PC-9 (cell line): ENCODE data around the gene MRPL14.

Experiments used
- CTCF ChIP-seq: fragments of 200-600 bp; sonication (generic); conservative IDR thresholded peaks from 2 replicates; pipeline ENCODE4 v1.6.1; 2017; ENCODE audit warnings: mixed run types, antibody characterized with exemption, mild to moderate bottlenecking, moderate library complexity
- EZH2 ChIP-seq: fragments of 200-600 bp; sonication (generic); IDR thresholded peaks from 2 replicates; pipeline ENCODE4 v1.8.0; 2017; ENCODE audit warnings: antibody characterized with exemption, low read depth

- no peak for TF ChIP-seq CTCF
- no peak for TF ChIP-seq EZH2
These were observed 42.0 kb downstream of the MRPL14 start for GRCh38 chr6:44085219-44085618.
